Psoas muscle (tissue), 8 donors: Measurements from ENCODE around the gene CAMTA1. TPM values are rescaled to one million over a fixed set of nuclear protein-coding genes. Genes with fewer than 3 reads are reported as not detected.
A peak's percentile ranks its signal among the peaks of the same experiment; 100 is the strongest.

Experiments used
- ATAC-seq, 4 donors: fragments of 200-7000 bp; cut with Tn5 transposase; one replicate each; pipeline ENCODE4 v1.9.1; 2020; ENCODE audit warnings: moderate library complexity in 3 of 4, mild to moderate bottlenecking in 2 of 4
- DNase-seq, 2 donors: peaks; one replicate each; pipeline ENCODE4 v3.0.0-alpha.2; 2020
- H3K27ac ChIP-seq: fragments of 200-600 bp; one replicate; pipeline ENCODE4 v1.8.0; 2022
- H3K27me3 ChIP-seq, 3 donors: fragments of 200-600 bp in 1 of 3; one replicate each; pipeline versions ENCODE4 v1.6.1 to v1.8.0; 2013 to 2022; ENCODE audit warnings: low read length in 2 of 3, mild to moderate bottlenecking in 2 of 3, moderate library complexity in 1 of 3; ENCODE audit not compliant: insufficient read depth in 3 of 3
- H3K36me3 ChIP-seq, 2 donors: fragments of 200-600 bp in 1 of 2; one replicate each; pipeline versions ENCODE4 v1.6.1 to v1.8.0; 2013 to 2022; ENCODE audit warnings: low read depth in 1 of 2, mild to moderate bottlenecking in 1 of 2, moderate library complexity in 1 of 2; ENCODE audit not compliant: insufficient read depth in 1 of 2
- H3K4me1 ChIP-seq: fragments of 200-600 bp; one replicate; pipeline ENCODE4 v1.8.0; 2022
- H3K4me3 ChIP-seq: fragments of 200-600 bp; one replicate; pipeline ENCODE4 v1.8.0; 2022; ENCODE audit warnings: mild to moderate bottlenecking
- H3K9me3 ChIP-seq: fragments of 200-600 bp; one replicate; pipeline ENCODE4 v1.8.0; 2022
- CTCF ChIP-seq: fragments of 200-600 bp; IDR thresholded peaks from one replicate; pipeline ENCODE4 v1.8.0; 2022; ENCODE audit warnings: antibody characterized with exemption
- WGBS, 3 donors: extraction: QIAGEN DNeasy Blood & Tissue Kit; methylation state at CpG; one replicate each; pipeline versions ENCODE4 v1.1.6 to v1.1.7; 2013; 5-methylcytosine and 5-hydroxymethylcytosine counted together
- intact Hi-C, 2 donors: fragments of 100-400 bp; cut with DNase I; formaldehyde crosslinking; loops; one replicate each; pipeline versions ENCODE4 v1.11.0 to v1.14.2; 2022
- polyA plus RNA-seq, 3 donors: library from polyadenylated mRNA; stranded (reverse); fragments of 200-250 nt; gene quantifications; one replicate each; pipeline ENCODE4 v1.2.3, GENCODE V29; 2013
- total RNA-seq, 4 donors: library from RNA; stranded (reverse); fragmentation: NEBNext Ultra II Directional in 2 of 4; extraction: Animal tissue kit (Norgen Biotek cat#: 25700) in 2 of 4; gene quantifications; one replicate each; pipeline versions ENCODE4 v1.2.1 to v1.2.4, GENCODE V29; 2021 to 2023
- donor health status: healthy with polysubstance abuse.
- donor health status: DM: no; HTN: no; CAD: no; lungs with moderate emphysema.
- donor health status: Bipolar disorder and iron deficiency.
- donor health status: healthy.
- donor health status: DM: yes; HTN: yes; CAD: no.
- donor health status: DM: no; HTN: no; CAD: no.
- donor health status: DM: no; HTN: no; CAD: no.
- donor health status: DM: yes; HTN: yes; CAD: no.

Gene CAMTA1
- total and polyA plus RNA-seq, 7 donors, result 64.6 to 206 (median 76.5) TPM

- H3K4me3 ChIP-seq, result no peak overlapping the region
- H3K4me1 ChIP-seq, result no peaks in the 10 kb centered on the region
- H3K36me3 ChIP-seq, result no peaks in the 10 kb centered on the region
- no peak overlapping the region for H3K27ac ChIP-seq
- no peaks in the 10 kb centered on the region for H3K27me3 ChIP-seq
- DNase-seq (peak in 1 of 2 donors; percentile 4), ATAC-seq (no peak)
- H3K9me3 ChIP-seq, result no peaks in the 10 kb centered on the region
- intact Hi-C loops, result no loop called here
- 76 to 93% (median 80%) methylated on average over 1 of the region's 1 CpG for WGBS, 3 donors
- TF ChIP-seq CTCF, result no peak
Measured at GRCh38 chr1:7430691-7431090, 645.4 kb downstream of the CAMTA1 start.

GRCh38 chr1:7432102-7432899, 647.0 kb downstream of the CAMTA1 start:
- WGBS, 3 donors, result 85 to 88% (median 86%) methylated on average over 15 of the region's 15 CpGs
- Histone ChIP-seq H3K4me3 (no peak overlapping the region), H3K9me3 (no peaks in the 10 kb centered on the region), H3K27me3 (no peaks in the 10 kb centered on the region), H3K4me1 (no peaks in the 10 kb centered on the region), H3K36me3 (no peaks in the 10 kb centered on the region), H3K27ac (no peak overlapping the region)
- intact Hi-C loops, result no loop called here
- TF ChIP-seq CTCF, result no peak
- no peak for DNase-seq
- no peak for ATAC-seq

DNA sequence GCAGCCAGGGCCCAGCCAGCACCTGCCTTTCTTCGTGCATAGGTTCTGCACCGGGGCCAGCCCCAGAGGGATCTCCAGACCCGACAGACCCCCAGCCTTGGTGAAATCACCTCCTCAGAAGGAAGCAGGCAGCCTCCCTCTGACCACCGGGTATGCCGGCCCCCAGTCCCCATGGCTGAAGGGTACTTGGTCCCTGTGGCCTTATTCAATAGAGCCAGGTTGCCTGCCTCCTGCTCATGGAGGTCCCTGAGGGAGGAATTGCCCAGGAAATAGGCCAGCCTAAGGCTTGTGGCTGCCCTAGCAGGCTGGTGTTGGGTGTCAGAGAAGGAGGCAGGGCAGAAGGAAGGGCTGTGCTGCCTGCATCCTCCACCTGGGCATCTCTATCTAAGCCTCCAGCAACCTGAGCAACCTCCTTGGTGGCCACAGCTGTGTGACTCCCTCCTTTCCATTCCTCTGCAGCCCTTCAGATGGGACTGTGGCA, 647.7 kb downstream of the CAMTA1 start:
- H3K36me3 ChIP-seq, result no peaks in the 10 kb centered on the region
- intact Hi-C loops, result no loop called here
- no peak for TF ChIP-seq CTCF
- H3K27me3 ChIP-seq, result no peaks in the 10 kb centered on the region
- 71 to 82% (median 74%) methylated on average over 5 of the region's 5 CpGs for WGBS, 3 donors
- no peaks in the 10 kb centered on the region for H3K4me1 ChIP-seq
- no peaks in the 10 kb centered on the region for H3K9me3 ChIP-seq
- H3K27ac ChIP-seq, result no peak overlapping the region
- no peak for DNase-seq
- no peak overlapping the region for H3K4me3 ChIP-seq
- ATAC-seq, result no peak

GRCh38 chr1:7434566-7434965, 649.3 kb downstream of the CAMTA1 start:
- 94 to 95% (median 94%) methylated on average over 5 of the region's 5 CpGs for WGBS, 3 donors
- DNase-seq, result no peak
- Histone ChIP-seq H3K36me3 (no peaks in the 10 kb centered on the region), H3K27ac (no peak overlapping the region), H3K27me3 (no peaks in the 10 kb centered on the region), H3K4me1 (no peaks in the 10 kb centered on the region), H3K4me3 (no peak overlapping the region), H3K9me3 (no peaks in the 10 kb centered on the region)
- intact Hi-C loops, result no loop called here
- TF ChIP-seq CTCF, result no peak
- ATAC-seq, result no peak
